Loucy (cell line): Measurements from ENCODE around the gene APOM.

ENCODE experiments used
- H2AFZ ChIP-seq: fragments of 200-600 bp; sonication (generic); 2 replicates; pipeline ENCODE4 v1.6.0; 2016; ENCODE audit warnings: antibody characterized with exemption, mild to moderate bottlenecking, low read length, moderate library complexity
- H3F3A ChIP-seq: fragments of 200-600 bp; 2 replicates; pipeline ENCODE4 v1.6.0; 2016; ENCODE audit warnings: antibody characterized with exemption, low read depth, mild to moderate bottlenecking
- H3K27me3 ChIP-seq: fragments of 200-600 bp; sonication (generic); 2 replicates; pipeline ENCODE4 v1.6.1; 2014; ENCODE audit warnings: low read length, mild to moderate bottlenecking; ENCODE audit not compliant: insufficient read depth, poor library complexity, severe bottlenecking
- H3K36me3 ChIP-seq: fragments of 200-600 bp; sonication (generic); 2 replicates; pipeline ENCODE4 v1.6.1; 2016; ENCODE audit warnings: low read length; ENCODE audit not compliant: insufficient read depth
- H3K4me1 ChIP-seq: fragments of 200-600 bp; sonication (generic); 2 replicates; pipeline ENCODE4 v1.5.1; 2014; ENCODE audit warnings: low read length, mild to moderate bottlenecking; ENCODE audit not compliant: insufficient read depth, poor library complexity, severe bottlenecking
- H3K4me2 ChIP-seq: fragments of 200-600 bp; sonication (generic); 2 replicates; pipeline ENCODE4 v1.6.0; 2014; ENCODE audit warnings: antibody characterized with exemption, low read length, low read depth, mild to moderate bottlenecking; ENCODE audit not compliant: poor library complexity, severe bottlenecking
- H3K4me3 ChIP-seq: fragments of 200-600 bp; sonication (generic); 2 replicates; pipeline ENCODE4 v1.5.1; 2014; ENCODE audit warnings: low read length, mild to moderate bottlenecking, mixed read lengths; ENCODE audit not compliant: poor library complexity, severe bottlenecking
- H3K79me2 ChIP-seq: fragments of 200-600 bp; sonication (generic); 2 replicates; pipeline ENCODE4 v1.6.1; 2014; ENCODE audit warnings: low read length; ENCODE audit not compliant: insufficient read depth
- H3K9ac ChIP-seq: fragments of 200-600 bp; sonication (generic); 2 replicates; pipeline ENCODE4 v1.6.0; 2014; ENCODE audit warnings: mild to moderate bottlenecking, low read depth, low read length, moderate library complexity; ENCODE audit not compliant: poor library complexity, severe bottlenecking
- H3K9me2 ChIP-seq: fragments of 200-600 bp; sonication (generic); replicated peaks from 2 replicates; pipeline ENCODE4 v1.6.1; 2016; ENCODE audit warnings: low read depth, low read length, mixed read lengths
- H3K9me3 ChIP-seq: fragments of 200-600 bp; sonication (generic); 2 replicates; pipeline ENCODE4 v1.6.1; 2014; ENCODE audit warnings: mild to moderate bottlenecking, antibody characterized with exemption, low read length, low read depth; ENCODE audit not compliant: insufficient read depth
- H4K20me1 ChIP-seq: fragments of 200-600 bp; sonication (generic); 2 replicates; pipeline ENCODE4 v1.6.0; 2014; ENCODE audit warnings: antibody characterized with exemption, low read length, mild to moderate bottlenecking; ENCODE audit not compliant: insufficient read depth, poor library complexity, severe bottlenecking
- CTCF ChIP-seq: fragments of 200-600 bp; sonication (generic); conservative IDR thresholded peaks from 2 replicates; pipeline ENCODE4 v1.5.1; 2014; ENCODE audit warnings: mild to moderate bottlenecking, antibody characterized with exemption, low read length
- EZH2phosphoT487 ChIP-seq: fragments of 200-600 bp; IDR thresholded peaks from 2 replicates; pipeline ENCODE4 v1.6.1; 2018; ENCODE audit warnings: antibody characterized with exemption, mild to moderate bottlenecking, moderate library complexity, borderline replicate concordance

Gene APOM

GRCh38 chr6:31665501-31666336 is 10.0 kb downstream of the APOM start, which contains the start of gene CSNK2B:
Gene CSNK2B, plus strand, starts transcription at chr6:31666080. Its CDS starts 752 bp downstream, at chr6:31666832.
- H4K20me1 ChIP-seq = peaks cover 21% of the 10 kb centered on the region
- peak within 1 kb of the TSS; percentile 88 for H3K4me3 ChIP-seq
- H3K27me3 ChIP-seq = no peaks in the 10 kb centered on the region
- peaks cover 43% of the 10 kb centered on the region for H3K4me1 ChIP-seq
- H3K9me2 ChIP-seq = no peaks in the 10 kb centered on the region
- H2AFZ ChIP-seq = peak within 1 kb of the TSS; percentile 68
- H3K36me3 ChIP-seq = peaks cover 35% of the 10 kb centered on the region; the same call in 1 of the 2 replicates
- peak within 1 kb of the TSS; percentile 99 for H3K4me2 ChIP-seq
- peak within 1 kb of the TSS; percentile 98 for H3K9ac ChIP-seq
- H3F3A ChIP-seq = no peaks in the 10 kb centered on the region
- H3K79me2 ChIP-seq = peaks cover 74% of the 10 kb centered on the region
- TF ChIP-seq CTCF (no peak), EZH2phosphoT487 (no peak)
- H3K9me3 ChIP-seq = no peaks in the 10 kb centered on the region

GRCh38 chr6:31666337-31666965 is 10.8 kb downstream of the APOM start:
- peaks cover 22% of the 10 kb centered on the region for H4K20me1 ChIP-seq
- peaks cover 77% of the 10 kb centered on the region for H3K79me2 ChIP-seq
- H3K9me3 ChIP-seq = no peaks in the 10 kb centered on the region
- TF ChIP-seq CTCF (no peak), EZH2phosphoT487 (no peak)
- H2AFZ ChIP-seq = peak overlapping the region; percentile 65
- H3K4me1 ChIP-seq = peaks cover 38% of the 10 kb centered on the region
- H3K9me2 ChIP-seq = no peaks in the 10 kb centered on the region
- peaks cover 43% of the 10 kb centered on the region; the same call in 1 of the 2 replicates for H3K36me3 ChIP-seq
- peak overlapping the region; percentile 98 for H3K9ac ChIP-seq
- no peaks in the 10 kb centered on the region for H3F3A ChIP-seq
- H3K27me3 ChIP-seq = no peaks in the 10 kb centered on the region
- peak overlapping the region; percentile 99 for H3K4me2 ChIP-seq
- peak overlapping the region; percentile 88 for H3K4me3 ChIP-seq

- H3K27me3 ChIP-seq = no peaks in the 10 kb centered on the region
- H3K36me3 ChIP-seq = peaks cover 54% of the 10 kb centered on the region; the same call in 1 of the 2 replicates
- TF ChIP-seq EZH2phosphoT487 (no peak), CTCF (no peak)
- no peak within 1 kb of the TSS for H3K4me3 ChIP-seq
- H3F3A ChIP-seq = no peaks in the 10 kb centered on the region
- peaks cover 51% of the 10 kb centered on the region for H3K79me2 ChIP-seq
- no peaks in the 10 kb centered on the region for H3K9me3 ChIP-seq
- H3K4me1 ChIP-seq = peaks cover 24% of the 10 kb centered on the region
- peak within 1 kb of the TSS; percentile 98 for H3K9ac ChIP-seq
- H4K20me1 ChIP-seq = peaks cover 22% of the 10 kb centered on the region
- H2AFZ ChIP-seq = no peak within 1 kb of the TSS
- no peaks in the 10 kb centered on the region for H3K9me2 ChIP-seq
- H3K4me2 ChIP-seq = peak within 1 kb of the TSS; percentile 99
Observed at GRCh38 chr6:31669676-31670075, 14.0 kb downstream of the APOM start, which contains the start of gene LY6G5B. Gene LY6G5B, plus strand, starts transcription at chr6:31669976. Its CDS starts 975 bp downstream, at chr6:31670951.
